ENCODE results near the gene AMMECR1L. TPM values are rescaled to one million over a fixed set of nuclear protein-coding genes. Genes with fewer than 3 reads are reported as not detected.
"Not testable (repeated sequence)": the region's sequence is repeated elsewhere in the genome, so short reads cannot be mapped to it uniquely, and the experiment has no call there.

Gene AMMECR1L
- total RNA-seq, 4 donors from 2014 or later: 5.4 to 20.4 (median 13.7) TPM

- intact Hi-C loops (cut with DNase I; ENCODE audit: low total_unique reads): no loop called here
- TF ChIP-seq POLR2A (IDR thresholded peaks at IDR 0.05) (no peak), CTCF (IDR thresholded peaks at IDR 0.05) (no peak)
Measured at GRCh38 chr2:127913808-127914457, 28.2 kb upstream of the AMMECR1L start.

GRCh38 chr2:127911737-127912136 lies 26.0 kb upstream of the AMMECR1L start:
- Histone ChIP-seq H3K9me3 (no peaks in the 10 kb centered on the region), H3K27ac (no peak overlapping the region), H3K36me3 (no peaks in the 10 kb centered on the region), H3K27me3 (no peaks in the 10 kb centered on the region), H3K4me1 (no peaks in the 10 kb centered on the region), H3K4me3 (no peak overlapping the region)
- intact Hi-C loops (cut with DNase I; ENCODE audit: low total_unique reads): no loop called here
- no peak for TF ChIP-seq CTCF (IDR thresholded peaks at IDR 0.05)
- no peak for TF ChIP-seq POLR2A (IDR thresholded peaks at IDR 0.05)
- DNase-seq: no peak

More at GRCh38 chr2:127913808-127914457, 28.2 kb upstream of the AMMECR1L start:
- no peak overlapping the region for H3K4me3 ChIP-seq
- no peak for DNase-seq
- no peaks in the 10 kb centered on the region for H3K4me1 ChIP-seq
- no peaks in the 10 kb centered on the region for H3K36me3 ChIP-seq
- H3K27me3 ChIP-seq: no peaks in the 10 kb centered on the region
- H3K27ac ChIP-seq: no peak overlapping the region
- H3K9me3 ChIP-seq: no peaks in the 10 kb centered on the region

- H3K4me3 ChIP-seq: no peak overlapping the region
- H3K9me3 ChIP-seq: no peaks in the 10 kb centered on the region
- intact Hi-C loops (cut with DNase I; ENCODE audit: low total_unique reads): no loop called here
- TF ChIP-seq CTCF (IDR thresholded peaks at IDR 0.05) (no peak), POLR2A (IDR thresholded peaks at IDR 0.05) (no peak)
- no peak for DNase-seq
- H3K4me1 ChIP-seq: no peaks in the 10 kb centered on the region
- no peak overlapping the region for H3K27ac ChIP-seq
- no peaks in the 10 kb centered on the region for H3K27me3 ChIP-seq
- H3K36me3 ChIP-seq: no peaks in the 10 kb centered on the region
Measured at GRCh38 chr2:127910415-127910814, 24.7 kb upstream of the AMMECR1L start.

GRCh38 chr2:127909019-127909418 lies 23.3 kb upstream of the AMMECR1L start:
- no peak overlapping the region for H3K27ac ChIP-seq
- intact Hi-C loops (cut with DNase I; ENCODE audit: low total_unique reads): no loop called here
- no peaks in the 10 kb centered on the region for H3K36me3 ChIP-seq
- TF ChIP-seq POLR2A (IDR thresholded peaks at IDR 0.05) (no peak), CTCF (IDR thresholded peaks at IDR 0.05) (no peak)
- no peak overlapping the region for H3K4me3 ChIP-seq
- H3K9me3 ChIP-seq: no peaks in the 10 kb centered on the region
- DNase-seq: no peak
- H3K4me1 ChIP-seq: no peaks in the 10 kb centered on the region
- H3K27me3 ChIP-seq: no peaks in the 10 kb centered on the region

GRCh38 chr2:127907733-127908400 lies 22.1 kb upstream of the AMMECR1L start:
- H3K27me3 ChIP-seq; H3K27ac ChIP-seq; H3K36me3 ChIP-seq; H3K4me1 ChIP-seq; H3K4me3 ChIP-seq; DNase-seq; intact Hi-C loops (cut with DNase I; ENCODE audit: low total_unique reads); H3K9me3 ChIP-seq: not testable (repeated sequence)
